ENCODE measurements around the gene HIP1R.

DNA sequence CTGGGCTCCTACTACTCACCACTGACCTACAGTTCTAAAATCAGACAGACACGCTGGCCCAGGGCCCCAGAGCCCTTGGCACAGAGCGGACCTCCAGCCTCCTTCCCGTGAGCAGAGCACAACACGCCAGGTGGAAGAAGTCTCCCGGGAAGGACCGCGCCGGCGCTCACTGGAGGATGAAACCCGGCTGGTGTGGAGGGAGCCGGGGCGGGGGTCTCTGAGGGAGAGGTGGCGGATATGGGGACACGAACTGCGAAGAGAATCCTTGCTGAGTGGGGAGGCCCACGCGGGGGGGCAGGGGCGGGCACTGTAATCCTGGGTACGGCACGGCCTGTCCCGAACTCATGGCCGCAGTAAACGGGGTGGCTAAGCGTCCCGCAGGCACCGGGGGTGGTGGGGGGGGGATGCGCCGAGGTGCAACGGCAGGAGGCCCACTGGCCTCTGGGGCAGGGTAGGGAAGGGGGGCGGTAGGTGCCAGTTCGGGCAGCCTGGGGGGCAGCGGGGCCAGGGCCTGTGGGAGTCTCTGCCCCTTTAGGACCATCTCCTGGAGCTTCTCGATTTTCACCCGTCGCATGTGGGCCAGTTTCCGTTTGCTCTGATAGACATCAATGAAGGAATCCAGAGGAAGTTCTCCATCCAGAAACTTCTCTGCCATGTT lies 31.8 kb downstream of the HIP1R start:
- no peak for TF ChIP-seq FOXJ3 (CRISPR knock-in tag; IDR thresholded peaks at IDR 0.05; ENCODE audit: borderline replicate concordance)
- TF ChIP-seq, protein P1, sequence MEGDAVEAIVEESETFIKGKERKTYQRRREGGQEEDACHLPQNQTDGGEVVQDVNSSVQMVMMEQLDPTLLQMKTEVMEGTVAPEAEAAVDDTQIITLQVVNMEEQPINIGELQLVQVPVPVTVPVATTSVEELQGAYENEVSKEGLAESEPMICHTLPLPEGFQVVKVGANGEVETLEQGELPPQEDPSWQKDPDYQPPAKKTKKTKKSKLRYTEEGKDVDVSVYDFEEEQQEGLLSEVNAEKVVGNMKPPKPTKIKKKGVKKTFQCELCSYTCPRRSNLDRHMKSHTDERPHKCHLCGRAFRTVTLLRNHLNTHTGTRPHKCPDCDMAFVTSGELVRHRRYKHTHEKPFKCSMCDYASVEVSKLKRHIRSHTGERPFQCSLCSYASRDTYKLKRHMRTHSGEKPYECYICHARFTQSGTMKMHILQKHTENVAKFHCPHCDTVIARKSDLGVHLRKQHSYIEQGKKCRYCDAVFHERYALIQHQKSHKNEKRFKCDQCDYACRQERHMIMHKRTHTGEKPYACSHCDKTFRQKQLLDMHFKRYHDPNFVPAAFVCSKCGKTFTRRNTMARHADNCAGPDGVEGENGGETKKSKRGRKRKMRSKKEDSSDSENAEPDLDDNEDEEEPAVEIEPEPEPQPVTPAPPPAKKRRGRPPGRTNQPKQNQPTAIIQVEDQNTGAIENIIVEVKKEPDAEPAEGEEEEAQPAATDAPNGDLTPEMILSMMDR (CRISPR knock-in tag; IDR thresholded peaks at IDR 0.05): no peak
- TF ChIP-seq ZNF644 (CRISPR knock-in tag; IDR thresholded peaks at IDR 0.05; ENCODE audit: low read depth): no peak
- TF ChIP-seq EZH2 (conservative IDR thresholded peaks at IDR 0.05; ENCODE audit: low read depth, low read length): no peak
- TF ChIP-seq, protein P2, sequence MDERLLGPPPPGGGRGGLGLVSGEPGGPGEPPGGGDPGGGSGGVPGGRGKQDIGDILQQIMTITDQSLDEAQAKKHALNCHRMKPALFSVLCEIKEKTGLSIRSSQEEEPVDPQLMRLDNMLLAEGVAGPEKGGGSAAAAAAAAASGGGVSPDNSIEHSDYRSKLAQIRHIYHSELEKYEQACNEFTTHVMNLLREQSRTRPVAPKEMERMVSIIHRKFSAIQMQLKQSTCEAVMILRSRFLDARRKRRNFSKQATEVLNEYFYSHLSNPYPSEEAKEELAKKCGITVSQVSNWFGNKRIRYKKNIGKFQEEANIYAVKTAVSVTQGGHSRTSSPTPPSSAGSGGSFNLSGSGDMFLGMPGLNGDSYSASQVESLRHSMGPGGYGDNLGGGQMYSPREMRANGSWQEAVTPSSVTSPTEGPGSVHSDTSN (CRISPR knock-in tag; IDR thresholded peaks at IDR 0.05): no peak
- TF ChIP-seq CBFB (CRISPR knock-in tag; IDR thresholded peaks at IDR 0.05): no peak

Measured in HepG2 (cell line).